Bone marrow (tissue), 2 donors: ENCODE results near the gene ANKS1B.
"Not testable (repeated sequence)": the region's sequence is repeated elsewhere in the genome, so short reads cannot be mapped to it uniquely, and the experiment has no call there.

Source experiments
- DNase-seq, 2 donors: peaks; one replicate each; lab custom pipeline; 2025; lab: John Stamatoyannopoulos, UW

Gene ANKS1B

DNA sequence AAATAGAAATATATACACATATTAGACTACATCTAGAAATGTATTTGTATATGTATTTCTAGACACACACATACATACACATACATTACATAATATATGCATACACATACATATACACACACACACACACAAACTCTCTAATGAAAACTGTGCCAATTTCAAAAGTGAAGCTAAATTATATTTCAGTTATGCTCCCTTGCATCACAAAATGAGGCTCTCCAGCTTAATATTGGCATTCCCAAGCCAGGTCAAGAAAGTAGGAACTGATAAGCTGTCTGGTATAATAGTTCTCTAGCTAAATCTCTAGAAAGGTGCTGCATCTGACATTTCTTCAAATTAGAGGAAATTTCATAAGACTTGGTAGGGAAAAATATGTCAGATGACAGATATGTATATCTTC is 280.3 kb downstream of the ANKS1B start:
- no peak for DNase-seq

DNA sequence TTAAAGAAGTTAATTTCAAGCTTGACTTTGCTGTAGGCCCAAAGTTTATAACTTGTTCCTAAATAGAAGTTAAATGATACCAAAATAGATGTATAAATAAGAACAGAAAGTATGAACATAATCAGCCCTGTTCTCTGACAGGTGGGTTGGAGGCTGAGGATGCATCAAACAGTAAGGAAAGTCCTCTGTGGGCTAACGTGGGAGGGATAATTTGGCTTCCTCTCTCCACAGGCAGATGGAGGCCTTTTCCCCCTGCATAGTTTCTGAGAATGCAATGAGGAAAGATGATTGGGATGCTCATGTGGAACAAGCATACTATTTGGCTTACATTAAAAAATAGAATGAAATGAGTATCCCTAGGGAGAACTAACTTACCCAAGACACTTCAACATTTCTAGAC is 280.7 kb downstream of the ANKS1B start:
- DNase-seq, result no peak

DNA sequence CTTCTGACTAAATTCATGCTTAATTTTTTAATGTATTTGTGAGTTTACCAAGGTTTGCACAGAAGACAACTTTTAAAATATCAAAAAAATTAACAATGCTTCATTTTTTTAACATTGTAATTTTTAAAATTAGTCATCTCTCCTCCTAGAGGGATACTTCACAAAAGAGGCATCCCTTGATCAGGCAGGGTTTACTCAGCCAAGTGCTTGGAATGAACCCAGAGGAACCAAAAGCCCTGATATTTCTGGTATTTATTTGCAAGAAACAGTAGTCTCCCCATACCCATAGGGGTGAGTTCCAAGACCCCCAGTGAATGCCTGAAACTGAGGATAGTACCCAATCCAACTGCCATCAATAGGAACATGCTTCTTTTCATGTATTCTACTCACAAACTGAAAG is 284.7 kb downstream of the ANKS1B start:
- no peak for DNase-seq

DNA sequence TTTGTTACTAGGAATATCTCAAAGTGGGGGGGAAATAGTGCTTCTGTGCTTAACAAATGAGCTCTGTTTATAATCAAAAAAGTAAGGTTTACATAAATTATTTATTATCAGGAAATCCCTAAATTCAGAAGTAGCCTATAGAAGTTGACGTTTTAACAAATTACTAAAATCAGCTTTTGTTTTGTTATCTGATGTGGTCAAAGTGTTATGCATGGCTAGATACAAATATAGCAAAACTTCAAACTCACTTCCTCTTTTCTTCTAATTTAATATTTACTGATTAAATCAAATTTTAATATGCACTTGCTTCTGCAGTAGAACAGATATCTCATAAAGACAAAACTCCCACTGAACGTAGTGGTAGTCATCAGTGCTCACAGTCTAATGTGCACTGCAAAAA is 289.7 kb downstream of the ANKS1B start:
- no peak for DNase-seq

- DNase-seq, result no peak
Observed at GRCh38 chr12:99686142-99686541, 298.6 kb downstream of the ANKS1B start.

GRCh38 chr12:99680276-99680675 is 304.5 kb downstream of the ANKS1B start:
- DNase-seq, result no peak

DNA sequence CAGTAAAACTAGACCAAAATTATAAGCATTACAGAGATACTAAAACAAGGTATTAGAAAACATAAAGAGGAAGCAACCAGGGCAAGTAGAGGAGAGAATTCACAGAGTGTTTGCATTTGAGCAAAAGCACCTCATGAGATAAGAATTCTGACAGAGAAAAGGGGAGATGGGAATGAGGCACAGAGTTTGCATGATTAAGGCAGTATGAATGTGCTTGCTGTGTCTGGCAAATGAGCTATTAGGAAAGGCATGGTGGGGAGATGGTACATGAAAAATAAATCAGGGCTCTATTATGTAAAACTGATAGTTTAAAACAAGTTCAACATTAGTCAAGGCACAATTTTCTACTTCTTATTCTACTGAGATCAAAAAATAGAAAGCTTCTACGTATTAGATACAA is 314.1 kb downstream of the ANKS1B start:
- DNase-seq, result no peak

GRCh38 chr12:99658671-99659349 is 325.9 kb downstream of the ANKS1B start:
- DNase-seq, result no peak

- DNase-seq, result no peak
Observed at GRCh38 chr12:99649551-99649950, 335.2 kb downstream of the ANKS1B start.

- DNase-seq, result no peak
Observed at GRCh38 chr12:99648183-99648582, 336.6 kb downstream of the ANKS1B start.

DNA sequence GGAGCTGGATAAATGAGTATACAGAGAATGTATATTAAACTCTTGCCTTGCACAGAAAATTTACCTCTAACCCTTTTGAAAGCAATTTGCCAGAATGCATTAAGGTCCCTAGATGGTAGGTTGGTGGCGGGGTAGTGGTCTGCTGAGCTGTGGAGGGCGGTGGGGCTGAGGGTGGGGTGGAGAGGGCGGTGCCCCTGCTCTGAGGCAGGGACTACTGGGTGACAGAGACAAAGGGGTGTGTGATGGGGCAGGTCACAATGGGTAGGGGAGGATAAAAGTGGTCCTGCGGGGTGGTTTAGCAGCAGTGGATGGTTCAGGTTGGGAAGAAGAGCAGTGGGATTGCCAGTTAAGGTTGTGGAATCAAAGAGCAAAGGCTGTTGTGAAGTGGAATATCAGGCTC is 337.3 kb downstream of the ANKS1B start, which contains the start of gene GARIN6:
GARIN6 (plus strand) TSS at position 301 of the 400 bp plus-strand sequence. CDS start 422 bp downstream, outside the sequence.
- DNase-seq, result no peak

GRCh38 chr12:99644629-99645028 is 340.1 kb downstream of the ANKS1B start:
- DNase-seq, result no peak

GRCh38 chr12:99627459-99627858 is 357.3 kb downstream of the ANKS1B start:
- DNase-seq, result no peak

DNA sequence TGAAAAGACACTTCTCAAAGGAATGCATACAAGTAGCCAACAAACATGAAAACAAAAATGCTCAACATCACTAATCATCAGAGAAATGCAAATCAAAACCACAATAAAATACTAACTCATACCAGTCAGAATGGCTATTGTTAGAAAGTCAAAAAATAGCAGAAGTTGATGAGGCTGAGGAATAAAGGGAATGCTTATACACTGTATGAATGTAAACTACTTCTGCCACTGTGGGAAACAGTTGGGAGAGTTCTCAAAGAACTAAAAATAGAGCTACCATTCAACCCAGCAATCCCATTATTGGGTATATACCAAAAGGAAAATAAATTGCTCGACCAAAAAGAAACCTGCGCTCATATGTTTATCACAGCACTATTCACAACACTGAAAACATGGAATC is 360.1 kb downstream of the ANKS1B start:
- DNase-seq, result not testable (repeated sequence)

GRCh38 chr12:99620159-99620479 is 364.6 kb downstream of the ANKS1B start:
- DNase-seq, result no peak

DNA sequence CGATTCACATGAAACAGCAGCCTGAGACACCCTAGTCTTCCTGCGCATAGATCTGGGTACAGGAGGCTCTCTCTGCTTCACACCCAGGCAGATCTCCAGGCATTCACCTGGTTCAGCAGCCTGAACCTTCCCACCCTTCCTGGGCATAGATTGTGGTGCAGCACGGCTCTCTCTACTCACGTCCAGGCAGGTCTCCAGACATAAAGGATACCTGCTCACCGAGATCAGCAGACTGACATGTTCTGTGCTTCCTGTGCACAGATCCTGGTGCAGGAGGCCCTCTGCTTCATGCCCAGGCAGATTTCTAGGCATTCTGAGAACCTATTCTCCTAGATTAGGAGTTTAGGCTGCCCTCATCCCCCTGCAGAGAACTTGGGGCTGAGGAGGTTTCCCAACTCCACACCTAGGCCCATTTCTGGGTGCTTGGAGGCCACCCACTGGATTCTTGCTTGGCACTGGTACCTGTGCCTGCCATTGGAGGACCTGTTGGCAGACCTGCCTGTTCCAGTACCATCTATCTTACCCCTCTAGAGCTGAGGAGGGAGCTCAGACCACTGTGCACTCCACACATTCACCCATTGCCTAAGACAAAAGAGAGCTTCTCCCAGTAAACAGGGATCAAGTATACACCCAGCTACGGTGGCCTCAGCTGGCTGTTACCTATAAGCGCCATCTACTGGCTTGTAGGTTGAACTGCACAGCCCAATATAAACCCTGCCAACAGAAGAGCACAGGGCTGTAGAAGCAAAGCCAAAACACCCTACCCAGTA is 365.2 kb downstream of the ANKS1B start:
- DNase-seq, result peak in 1 of 2 donors; percentile 5

- DNase-seq, result no peak
Observed at GRCh38 chr12:99618657-99619056, 366.1 kb downstream of the ANKS1B start.

DNA sequence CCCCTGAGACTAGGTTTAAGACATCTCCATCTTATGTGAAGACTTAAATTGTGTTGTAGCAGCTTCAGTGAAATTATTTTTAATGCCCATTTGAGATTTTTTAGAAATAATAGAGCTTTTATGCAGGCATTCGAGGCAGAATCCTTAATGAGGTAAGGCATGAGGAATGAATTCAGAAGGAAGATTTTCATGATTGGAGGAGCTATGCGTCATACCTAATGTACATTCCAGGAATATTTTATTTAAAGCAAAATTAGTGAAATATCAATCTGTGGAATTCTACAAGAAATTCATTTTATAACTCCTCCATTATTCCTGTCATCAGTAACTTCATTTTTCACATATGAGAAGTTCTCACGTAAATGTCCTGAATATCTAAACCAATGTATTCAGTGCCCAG is 373.1 kb downstream of the ANKS1B start:
- no peak for DNase-seq

- DNase-seq, result no peak
Observed at GRCh38 chr12:99611117-99611516, 373.6 kb downstream of the ANKS1B start.

- DNase-seq, result no peak
Observed at GRCh38 chr12:99609455-99610181, 375.1 kb downstream of the ANKS1B start.

DNA sequence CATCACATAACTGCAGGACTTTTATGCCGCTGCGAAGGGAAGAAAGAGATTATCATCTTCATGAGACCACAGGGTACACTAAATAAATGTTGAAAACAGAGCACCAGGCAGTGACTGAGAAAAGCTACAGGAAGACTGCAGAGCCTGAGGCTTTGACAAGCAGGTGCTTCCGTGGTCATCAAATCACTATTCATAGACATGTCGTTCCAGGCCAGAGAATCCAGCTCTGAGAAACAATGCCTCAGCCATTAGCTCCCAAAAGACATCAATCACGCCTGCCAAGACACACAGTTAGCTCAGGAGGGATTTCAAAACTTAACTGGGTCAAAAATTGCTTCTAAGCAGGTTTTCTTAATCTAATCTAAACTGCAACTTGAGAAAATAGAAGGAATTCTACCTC is 384.3 kb downstream of the ANKS1B start:
- DNase-seq, result no peak

- no peak for DNase-seq
Observed at GRCh38 chr12:99598785-99599184, 386.0 kb downstream of the ANKS1B start.

- no peak for DNase-seq
Observed at GRCh38 chr12:99596762-99597161, 388.0 kb downstream of the ANKS1B start.
